HG03354 (cell line): ENCODE results near the gene FAS.
"Not testable (repeated sequence)": the region's sequence is repeated elsewhere in the genome, so short reads cannot be mapped to it uniquely, and the experiment has no call there.

Experiments used
- ATAC-seq: cut with Tn5 transposase; IDR thresholded peaks from one replicate; pipeline ENCODE4 v1.9.1; 2021; ENCODE audit warnings: mild to moderate bottlenecking; ENCODE audit not compliant: unreplicated experiment, poor library complexity, severe bottlenecking

Gene FAS

DNA sequence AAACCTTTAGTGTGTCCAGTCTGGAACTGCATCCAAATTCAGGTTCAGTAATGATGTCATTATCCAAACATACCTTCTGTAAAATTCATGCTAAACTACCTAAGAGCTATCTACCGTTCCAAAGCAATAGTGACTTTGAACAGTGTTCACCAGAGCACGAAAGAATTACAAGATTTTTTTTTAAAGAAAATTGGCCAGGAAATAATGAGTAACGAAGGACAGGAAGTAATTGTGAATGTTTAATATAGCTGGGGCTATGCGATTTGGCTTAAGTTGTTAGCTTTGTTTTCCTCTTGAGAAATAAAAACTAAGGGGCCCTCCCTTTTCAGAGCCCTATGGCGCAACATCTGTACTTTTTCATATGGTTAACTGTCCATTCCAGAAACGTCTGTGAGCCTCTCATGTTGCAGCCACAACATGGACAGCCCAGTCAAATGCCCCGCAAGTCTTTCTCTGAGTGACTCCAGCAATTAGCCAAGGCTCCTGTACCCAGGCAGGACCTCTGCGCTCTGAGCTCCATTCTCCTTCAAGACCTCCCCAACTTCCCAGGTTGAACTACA is 694 bp upstream of the FAS start:
- ATAC-seq: peak; percentile 17

GRCh38 chr10:88991161-88991898 is 732 bp downstream of the FAS start:
- peak; percentile 40 for ATAC-seq

- ATAC-seq: no peak
These were observed 1.3 kb downstream of the FAS start for GRCh38 chr10:88991899-88992320.

DNA sequence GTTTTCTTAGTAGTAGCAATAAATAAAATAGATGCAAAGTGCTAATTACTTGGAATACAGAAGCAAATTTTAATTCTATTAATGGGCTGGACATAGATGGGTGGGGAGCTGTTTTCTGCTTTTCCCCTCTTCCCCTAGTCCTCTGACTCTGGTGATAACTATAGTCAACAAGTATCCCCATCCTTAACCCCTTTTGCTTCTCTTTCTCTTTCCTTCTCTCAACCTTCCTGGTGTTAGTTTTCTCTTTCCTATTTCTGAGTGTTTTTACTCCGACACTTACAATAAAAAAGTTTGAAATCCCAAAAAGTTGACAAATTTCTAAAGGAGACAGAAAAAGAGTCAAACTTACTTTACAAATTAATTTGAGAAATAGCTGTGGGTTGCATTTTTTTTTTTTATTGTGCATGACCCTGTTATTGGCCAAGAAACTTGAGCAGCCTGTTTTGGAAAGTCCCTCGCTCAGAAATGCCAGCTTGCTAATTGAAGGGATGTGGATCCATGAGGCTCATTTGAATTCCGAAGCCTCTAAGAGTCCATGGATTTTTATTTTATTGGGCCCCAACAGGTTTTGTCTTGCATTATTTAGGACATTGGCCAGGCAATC is 2.4 kb downstream of the FAS start:
- ATAC-seq: no peak

DNA sequence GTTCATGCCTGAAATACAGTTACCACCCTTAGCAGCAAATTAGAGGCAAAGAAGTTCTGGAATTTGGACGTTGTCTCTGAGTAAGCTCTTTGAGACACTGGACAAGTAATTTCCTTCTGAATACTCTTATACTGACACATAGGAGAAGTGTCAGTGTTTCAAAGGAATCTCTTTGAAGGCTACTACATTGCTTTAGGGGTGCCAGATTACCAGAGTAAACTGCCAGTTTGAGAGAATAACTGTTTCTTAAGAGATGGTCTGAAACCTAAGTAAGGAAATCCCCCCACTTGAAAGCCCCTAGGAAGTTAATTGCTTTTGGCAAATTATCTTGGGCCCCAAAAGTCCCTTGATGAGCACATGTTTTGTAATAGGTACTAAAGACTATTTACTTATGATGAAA is 3.4 kb downstream of the FAS start:
- no peak for ATAC-seq

DNA sequence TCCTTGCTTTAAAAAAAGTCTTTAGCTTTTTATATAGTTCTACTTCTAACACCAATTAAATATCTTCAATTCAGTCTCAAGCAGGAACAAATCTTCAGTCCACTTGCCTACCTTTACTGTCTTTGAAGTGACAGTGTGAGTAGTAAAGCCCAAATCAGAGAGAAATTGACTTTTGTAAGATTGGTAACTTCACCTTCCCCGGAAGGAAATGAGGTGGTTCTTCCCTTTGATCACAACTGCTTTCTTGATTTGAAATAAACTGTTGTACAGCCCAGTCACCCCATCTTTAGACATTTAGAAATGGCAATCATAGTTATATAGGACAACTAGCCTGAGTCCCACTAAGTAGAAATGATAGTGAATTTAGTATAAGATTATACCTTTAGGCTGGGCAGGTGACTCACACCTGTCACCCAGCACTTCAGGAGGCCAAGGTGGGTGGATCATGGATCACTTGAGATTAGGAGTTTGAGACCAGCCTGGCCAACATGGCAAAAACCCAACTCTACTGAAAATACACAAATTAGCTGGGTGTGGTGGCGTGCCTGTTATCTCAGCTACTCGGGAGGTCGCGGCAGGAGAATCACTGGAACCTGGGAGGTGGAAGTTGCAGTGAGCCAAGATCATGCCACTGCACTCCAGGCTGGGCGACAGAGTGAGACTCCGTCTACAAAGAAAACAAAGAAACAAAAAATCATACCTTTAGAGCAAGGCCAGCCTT is 4.7 kb downstream of the FAS start:
- ATAC-seq: no peak

DNA sequence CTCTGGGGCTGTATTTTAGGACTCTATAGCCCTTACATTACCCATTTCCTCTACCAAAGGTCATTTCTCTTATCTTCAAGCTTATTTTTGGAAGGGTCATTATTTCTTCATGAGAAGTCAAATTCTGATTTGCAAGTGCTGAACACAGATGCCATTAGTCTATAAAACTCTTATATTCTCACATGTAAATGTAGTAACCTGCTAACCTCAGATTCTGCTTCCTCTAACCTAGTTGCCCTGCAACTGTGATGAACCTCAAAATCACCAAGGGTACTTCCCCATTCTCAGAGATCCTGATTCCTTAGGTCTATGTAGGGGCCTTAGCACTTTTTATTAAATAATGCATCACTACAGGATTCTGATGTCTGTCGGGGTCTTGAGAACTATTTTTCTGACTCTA is 6.3 kb downstream of the FAS start:
- ATAC-seq: peak; percentile 61

GRCh38 chr10:88999625-89000024 is 9.0 kb downstream of the FAS start:
- no peak for ATAC-seq

- ATAC-seq: no peak
These were observed 10.6 kb downstream of the FAS start for GRCh38 chr10:89001024-89001728.

GRCh38 chr10:89001729-89002072 is 11.1 kb downstream of the FAS start:
- no peak for ATAC-seq

DNA sequence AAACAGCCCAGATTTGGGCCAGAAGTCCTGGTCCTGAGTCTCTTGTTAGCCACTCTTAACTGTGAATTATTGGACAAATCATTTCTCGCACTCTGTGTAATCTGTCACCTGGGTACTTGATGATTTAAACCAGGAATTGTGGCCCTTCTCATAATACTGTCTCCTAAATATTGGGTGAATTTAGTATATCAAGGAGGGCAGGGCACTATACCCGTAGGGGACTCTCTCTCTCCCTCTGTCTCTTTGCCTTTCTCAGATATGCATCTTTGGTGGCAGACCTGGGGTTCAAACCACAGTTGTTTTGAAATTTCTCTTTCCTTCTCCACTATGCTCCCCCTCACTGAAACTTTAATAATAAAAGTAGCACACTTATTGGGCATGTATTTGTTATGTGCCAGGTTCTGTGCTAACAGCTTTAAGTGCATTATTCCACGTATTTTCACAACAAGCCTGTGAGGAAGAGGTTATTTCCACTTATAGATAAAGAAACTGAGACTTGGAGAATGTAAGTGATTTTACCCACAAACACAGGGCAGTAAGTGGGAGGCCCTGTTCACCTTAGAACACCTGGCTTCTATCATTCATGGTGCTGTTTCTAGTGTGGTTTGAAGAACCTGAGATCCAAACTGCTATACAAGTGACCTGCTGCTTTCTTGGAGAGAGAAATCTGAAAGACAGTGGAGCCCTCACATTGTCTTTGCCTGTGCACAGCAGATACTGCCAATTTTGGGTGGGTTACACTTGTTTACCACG is 11.8 kb downstream of the FAS start:
- peak; percentile 36 for ATAC-seq

DNA sequence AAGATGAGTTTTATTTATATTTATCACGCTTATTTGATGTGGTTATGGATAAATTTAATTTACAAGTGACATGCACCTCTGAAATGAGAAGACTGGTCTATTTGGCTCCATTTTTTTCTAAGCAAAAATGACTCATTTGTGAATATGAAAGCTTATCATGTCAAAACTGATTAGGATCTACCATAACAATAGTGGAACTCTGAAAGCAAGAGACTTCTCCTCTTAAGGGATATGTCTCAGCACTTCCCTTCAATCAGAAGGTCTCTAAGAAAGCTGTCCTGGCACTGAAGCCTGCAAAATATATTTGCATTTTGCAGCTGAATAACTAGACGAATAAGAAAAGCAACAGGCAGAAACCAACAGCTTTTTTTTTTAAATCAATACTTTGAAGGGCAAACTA is 12.7 kb downstream of the FAS start:
- no peak for ATAC-seq

DNA sequence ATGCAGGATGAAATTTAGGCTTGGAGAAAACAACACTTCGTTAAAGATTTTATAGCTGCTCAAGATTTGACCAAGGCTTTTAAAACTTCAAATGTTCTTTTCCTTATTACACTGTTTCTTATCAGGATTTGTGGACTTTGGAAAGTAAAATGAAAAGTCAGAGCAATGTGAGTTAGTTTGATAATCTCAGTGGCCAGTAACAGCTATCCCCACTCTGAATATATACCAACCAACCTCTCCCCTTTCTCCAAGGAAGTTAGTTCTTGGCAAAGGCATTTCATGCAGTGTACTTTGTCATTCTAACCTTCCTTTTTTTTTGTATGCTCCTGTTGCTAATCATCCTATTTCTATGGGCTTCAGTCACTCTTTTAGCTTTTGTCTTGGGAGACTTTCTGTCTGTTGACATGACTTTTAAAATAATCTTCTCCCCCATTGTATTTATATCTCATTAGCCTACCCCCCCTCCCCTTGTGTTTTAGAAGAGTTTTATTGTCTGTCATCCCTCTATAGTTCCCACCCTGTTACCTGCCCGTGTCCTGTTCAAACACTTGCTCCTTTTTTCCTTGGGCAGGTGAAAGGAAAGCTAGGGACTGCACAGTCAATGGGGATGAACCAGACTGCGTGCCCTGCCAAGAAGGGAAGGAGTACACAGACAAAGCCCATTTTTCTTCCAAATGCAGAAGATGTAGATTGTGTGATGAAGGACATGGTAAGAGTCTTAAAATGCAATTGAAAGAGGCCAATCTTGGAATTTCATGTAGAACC is 16.7 kb downstream of the FAS start:
- ATAC-seq: no peak

- ATAC-seq: not testable (repeated sequence)
These were observed 28.2 kb downstream of the FAS start for GRCh38 chr10:89018700-89019346.

- no peak for ATAC-seq
These were observed 29.1 kb downstream of the FAS start for GRCh38 chr10:89019569-89020327.

- ATAC-seq: not testable (repeated sequence)
These were observed 30.9 kb downstream of the FAS start for GRCh38 chr10:89021526-89021925.

- no peak for ATAC-seq
These were observed 32.1 kb downstream of the FAS start for GRCh38 chr10:89022734-89023133.

- no peak for ATAC-seq
These were observed 34.9 kb downstream of the FAS start for GRCh38 chr10:89025453-89025852.
